Activated CD4-positive, alpha-beta T cell treated with anti-CD3 and anti-CD28 coated beads, Interleukin-2, amount 10 ng/mL, durations not matched to agents 24 days and 14 days (primary cell): Measurements from ENCODE around the gene NFATC1. TPM values are rescaled to one million over a fixed set of nuclear protein-coding genes. Genes with fewer than 3 reads are reported as not detected.
"Not testable (repeated sequence)": the region's sequence is repeated elsewhere in the genome, so short reads cannot be mapped to it uniquely, and the experiment has no call there.

Experiments
- DNase-seq: peaks from one replicate; pipeline ENCODE4 v3.0.0; 2022
- H3K27ac Mint-ChIP-seq: one replicate; pipeline ENCODE4 v1.8.0; 2022; ENCODE audit warnings: mild to moderate bottlenecking, mixed read lengths
- H3K27me3 Mint-ChIP-seq: one replicate; pipeline ENCODE4 v1.8.0; 2022; ENCODE audit warnings: mixed read lengths
- H3K36me3 Mint-ChIP-seq: one replicate; pipeline ENCODE4 v1.8.0; 2022; ENCODE audit warnings: low read depth, mild to moderate bottlenecking, mixed read lengths
- H3K4me1 Mint-ChIP-seq: one replicate; pipeline ENCODE4 v1.8.0; 2021; ENCODE audit warnings: mixed read lengths
- H3K4me3 Mint-ChIP-seq: one replicate; pipeline ENCODE4 v1.8.0; 2022; ENCODE audit warnings: mild to moderate bottlenecking, moderate library complexity, mixed read lengths
- H3K9me3 Mint-ChIP-seq: one replicate; pipeline ENCODE4 v1.8.0; 2021; ENCODE audit warnings: mixed read lengths
- intact Hi-C: fragments of 100-400 bp; cut with micrococcal nuclease; formaldehyde crosslinking; loops from one replicate; pipeline ENCODE4 v1.15.1; 2023
- total RNA-seq: library from RNA; stranded (reverse); gene quantifications from 2 replicates; pipeline ENCODE4 v1.2.3, GENCODE V29; 2022

Gene NFATC1
- total RNA-seq, 1 donor from 2014 or later, result 105 TPM

GRCh38 chr18:79367989-79368388 is 27.7 kb upstream of the NFATC1 start:
- no peak for DNase-seq
- H3K36me3 Mint-ChIP-seq, result peaks cover 2% of the 10 kb centered on the region
- intact Hi-C loops, result no loop called here
- H3K27ac Mint-ChIP-seq, result no peak overlapping the region
- H3K27me3 Mint-ChIP-seq, result no peaks in the 10 kb centered on the region
- H3K9me3 Mint-ChIP-seq, result no peaks in the 10 kb centered on the region
- no peak overlapping the region for H3K4me3 Mint-ChIP-seq
- peaks cover 13% of the 10 kb centered on the region for H3K4me1 Mint-ChIP-seq

GRCh38 chr18:79368681-79369080 is 27.0 kb upstream of the NFATC1 start:
- intact Hi-C loops, result no loop called here
- Mint-ChIP-seq H3K4me1 (peaks cover 13% of the 10 kb centered on the region), H3K27me3 (no peaks in the 10 kb centered on the region), H3K27ac (no peak overlapping the region), H3K4me3 (no peak overlapping the region), H3K36me3 (peaks cover 2% of the 10 kb centered on the region), H3K9me3 (no peaks in the 10 kb centered on the region)
- no peak for DNase-seq

- Mint-ChIP-seq H3K27me3 (no peaks in the 10 kb centered on the region), H3K27ac (peak overlapping the region; percentile 71), H3K36me3 (peaks cover 4% of the 10 kb centered on the region), H3K4me1 (peaks cover 13% of the 10 kb centered on the region), H3K9me3 (no peaks in the 10 kb centered on the region), H3K4me3 (peak overlapping the region; percentile 5)
- intact Hi-C loops, result no loop called here
- peak; percentile 74 for DNase-seq
Observed at GRCh38 chr18:79371561-79372121, 24.1 kb upstream of the NFATC1 start.

GRCh38 chr18:79372461-79372860 is 23.3 kb upstream of the NFATC1 start:
- intact Hi-C loops, result no loop called here
- H3K9me3 Mint-ChIP-seq, result no peaks in the 10 kb centered on the region
- no peak overlapping the region for H3K27ac Mint-ChIP-seq

GRCh38 chr18:79372991-79373390 is 22.7 kb upstream of the NFATC1 start:
- H3K4me1 Mint-ChIP-seq, result peaks cover 13% of the 10 kb centered on the region
- intact Hi-C loops, result no loop called here
- peaks cover 6% of the 10 kb centered on the region for H3K36me3 Mint-ChIP-seq
- no peaks in the 10 kb centered on the region for H3K27me3 Mint-ChIP-seq
- H3K4me3 Mint-ChIP-seq, result no peak overlapping the region
- no peaks in the 10 kb centered on the region for H3K9me3 Mint-ChIP-seq
- H3K27ac Mint-ChIP-seq, result no peak overlapping the region
- DNase-seq, result no peak

More at GRCh38 chr18:79372461-79372860, 23.3 kb upstream of the NFATC1 start:
- H3K27me3 Mint-ChIP-seq, result no peaks in the 10 kb centered on the region
- no peak for DNase-seq
- H3K4me1 Mint-ChIP-seq, result peaks cover 13% of the 10 kb centered on the region
- H3K36me3 Mint-ChIP-seq, result peaks cover 4% of the 10 kb centered on the region
- no peak overlapping the region for H3K4me3 Mint-ChIP-seq

GRCh38 chr18:79373736-79374135 is 22.0 kb upstream of the NFATC1 start:
- Mint-ChIP-seq H3K9me3 (no peaks in the 10 kb centered on the region), H3K4me3 (no peak overlapping the region), H3K36me3 (peaks cover 8% of the 10 kb centered on the region), H3K27me3 (no peaks in the 10 kb centered on the region), H3K4me1 (peaks cover 9% of the 10 kb centered on the region), H3K27ac (no peak overlapping the region)
- intact Hi-C loops, result no loop called here
- no peak for DNase-seq

- H3K27me3 Mint-ChIP-seq, result no peaks in the 10 kb centered on the region
- DNase-seq, result no peak
- peaks cover 9% of the 10 kb centered on the region for H3K36me3 Mint-ChIP-seq
- H3K4me1 Mint-ChIP-seq, result peaks cover 14% of the 10 kb centered on the region
- intact Hi-C loops, result no loop called here
- H3K4me3 Mint-ChIP-seq, result no peak overlapping the region
- no peak overlapping the region for H3K27ac Mint-ChIP-seq
- no peaks in the 10 kb centered on the region for H3K9me3 Mint-ChIP-seq
Observed at GRCh38 chr18:79374408-79375171, 21.1 kb upstream of the NFATC1 start.

GRCh38 chr18:79375441-79376154 is 20.1 kb upstream of the NFATC1 start:
- no peak for DNase-seq
- Mint-ChIP-seq H3K9me3 (no peaks in the 10 kb centered on the region), H3K4me1 (peaks cover 14% of the 10 kb centered on the region), H3K27ac (no peak overlapping the region), H3K4me3 (no peak overlapping the region), H3K27me3 (no peaks in the 10 kb centered on the region), H3K36me3 (peaks cover 9% of the 10 kb centered on the region)
- intact Hi-C loops, result no loop called here

GRCh38 chr18:79376661-79377060 is 19.1 kb upstream of the NFATC1 start:
- intact Hi-C loops, H3K36me3 Mint-ChIP-seq, DNase-seq, H3K27ac Mint-ChIP-seq, H3K27me3 Mint-ChIP-seq, H3K4me3 Mint-ChIP-seq, H3K9me3 Mint-ChIP-seq: not testable (repeated sequence)
- peaks cover 11% of the 10 kb centered on the region for H3K4me1 Mint-ChIP-seq

- intact Hi-C loops, result no loop called here
Observed at GRCh38 chr18:79377187-79377891, 18.4 kb upstream of the NFATC1 start.

GRCh38 chr18:79378536-79379250 is 17.0 kb upstream of the NFATC1 start:
- Mint-ChIP-seq H3K9me3 (no peaks in the 10 kb centered on the region), H3K27ac (no peak overlapping the region), H3K4me1 (peaks cover 9% of the 10 kb centered on the region), H3K36me3 (peaks cover 9% of the 10 kb centered on the region), H3K27me3 (no peaks in the 10 kb centered on the region), H3K4me3 (peak overlapping the region; percentile 37)
- intact Hi-C loops, result loop anchor here (1.0 kb wide), 2 partner anchors 145 to 266 kb away; no protein-coding TSS in a partner anchor
- DNase-seq, result peak; percentile 95

More at GRCh38 chr18:79377187-79377891, 18.4 kb upstream of the NFATC1 start:
- H3K4me3 Mint-ChIP-seq, result no peak overlapping the region
- no peak for DNase-seq
- H3K27me3 Mint-ChIP-seq, result no peaks in the 10 kb centered on the region
- H3K9me3 Mint-ChIP-seq, result no peaks in the 10 kb centered on the region
- H3K27ac Mint-ChIP-seq, result no peak overlapping the region
- H3K4me1 Mint-ChIP-seq, result peaks cover 9% of the 10 kb centered on the region
- peaks cover 9% of the 10 kb centered on the region for H3K36me3 Mint-ChIP-seq

- Mint-ChIP-seq H3K4me3 (peak overlapping the region; percentile 37), H3K27me3 (no peaks in the 10 kb centered on the region), H3K9me3 (no peaks in the 10 kb centered on the region), H3K36me3 (peaks cover 7% of the 10 kb centered on the region), H3K4me1 (peaks cover 9% of the 10 kb centered on the region), H3K27ac (no peak overlapping the region)
- intact Hi-C loops, result loop anchor here (1.0 kb wide), 2 partner anchors 144 to 265 kb away; no protein-coding TSS in a partner anchor
- DNase-seq, result no peak
Observed at GRCh38 chr18:79379251-79379905, 16.4 kb upstream of the NFATC1 start.
